DMS79 treated with DMSO at 0.1 percent for 48 hours (cell line): ENCODE data around the gene ATP4A.

Experiments used
- DNase-seq: peaks from one replicate; lab custom pipeline; 2025; lab: John Stamatoyannopoulos, UW

ATP4A gene

DNA sequence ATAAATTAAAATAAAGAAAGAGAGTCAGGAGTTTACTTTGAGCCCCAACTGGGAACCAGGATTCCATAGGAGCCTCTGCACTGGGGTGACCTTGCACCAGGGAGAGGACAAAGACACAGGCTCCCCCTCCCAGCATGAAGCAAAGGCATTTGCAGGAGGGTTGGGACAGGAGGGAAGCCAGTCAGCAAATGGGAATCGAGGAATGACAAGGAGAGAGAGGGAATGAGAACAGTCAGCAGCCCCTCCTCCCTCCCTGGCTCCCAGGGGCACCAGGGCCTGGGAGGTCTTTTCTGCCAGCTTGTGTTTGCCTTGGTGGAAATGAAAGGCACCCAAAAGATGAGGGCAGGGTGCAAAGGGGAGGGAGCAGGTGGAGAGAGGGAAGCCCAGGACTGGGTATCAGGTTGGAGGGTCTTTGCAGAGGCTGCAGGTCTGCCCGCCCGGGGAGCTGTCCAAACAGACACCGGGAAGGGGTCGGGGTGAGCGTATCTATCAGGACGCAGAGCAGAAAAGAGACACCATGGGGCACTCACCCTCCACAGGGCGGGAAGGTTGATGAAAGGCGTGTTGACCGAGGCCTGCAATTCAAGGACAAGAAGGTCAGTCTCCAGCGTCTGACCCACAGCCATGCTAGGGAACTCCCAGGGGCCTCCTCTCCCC lies 39.1 kb downstream of the ATP4A start:
- DNase-seq = no peak

DNA sequence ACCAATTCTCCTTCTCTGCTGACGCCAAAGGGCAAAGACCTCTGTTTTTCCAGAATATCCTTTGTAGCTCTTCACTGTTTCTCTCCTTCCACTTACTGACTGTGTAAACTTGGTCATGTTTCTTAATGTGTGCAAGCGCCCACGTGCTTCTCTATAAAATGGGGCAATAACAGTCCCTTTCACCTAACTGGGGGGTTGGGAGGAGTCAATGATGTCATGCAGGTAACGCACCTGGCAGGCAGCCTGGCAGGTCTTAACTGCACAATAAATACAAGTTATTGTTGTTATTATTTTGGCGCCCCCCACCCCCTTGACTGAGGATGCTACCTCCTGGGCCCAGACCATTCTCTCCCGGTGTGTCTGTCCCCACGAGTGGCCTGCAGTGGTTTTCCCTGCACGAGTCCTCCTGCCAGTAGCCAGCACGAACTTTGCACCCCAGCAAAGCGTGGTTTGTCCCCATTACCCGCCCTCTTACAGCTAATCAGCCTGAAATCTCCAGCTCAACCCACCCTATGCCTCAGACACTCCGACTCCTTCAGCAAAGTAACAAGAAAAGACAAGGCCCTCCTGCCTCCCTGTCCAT lies 40.6 kb downstream of the ATP4A start:
- no peak for DNase-seq

- DNase-seq = no peak
These were observed 42.2 kb downstream of the ATP4A start for GRCh38 chr19:35521124-35521743.

- peak; percentile 3 for DNase-seq
These were observed 44.2 kb downstream of the ATP4A start for GRCh38 chr19:35519291-35519690.

DNA sequence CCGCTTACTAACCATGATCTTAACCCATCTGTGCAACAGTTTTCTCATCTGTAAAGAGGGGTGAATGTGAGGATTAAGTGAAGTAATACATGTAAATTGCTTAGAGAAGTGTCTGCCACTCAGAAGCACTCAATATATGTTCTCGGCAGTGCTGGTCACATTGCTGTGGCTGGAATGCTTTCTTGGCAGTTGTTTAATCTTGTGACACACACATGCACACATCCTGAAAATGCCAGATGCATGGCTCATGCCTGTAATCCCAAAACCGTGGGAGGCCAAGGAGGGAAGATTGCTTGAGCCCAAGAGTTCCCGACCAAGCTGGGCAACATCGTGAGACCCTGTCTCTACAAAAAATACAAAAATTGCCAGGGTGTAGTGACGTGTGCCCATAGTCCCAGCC lies 45.1 kb downstream of the ATP4A start:
- DNase-seq = no peak

DNA sequence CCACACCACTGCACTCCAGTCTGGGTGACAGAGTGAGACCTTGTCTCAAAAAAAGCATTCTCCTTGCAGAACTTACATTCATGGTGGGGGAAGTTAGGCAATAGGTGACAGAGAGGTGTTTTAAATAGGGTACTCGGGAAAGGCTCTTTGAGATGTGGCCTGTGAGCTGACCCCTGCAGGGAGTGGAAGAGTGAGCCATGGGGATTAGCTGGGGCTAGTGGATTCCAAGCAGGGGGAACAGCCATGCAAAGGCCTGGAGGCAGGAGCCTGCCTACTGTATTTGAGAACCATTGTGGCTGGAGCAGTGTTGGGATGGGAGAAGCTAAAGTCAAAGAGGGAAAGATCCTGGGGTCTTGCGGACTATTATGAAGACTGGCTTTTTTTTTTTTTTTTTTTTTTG lies 46.1 kb downstream of the ATP4A start:
- DNase-seq = no peak

DNA sequence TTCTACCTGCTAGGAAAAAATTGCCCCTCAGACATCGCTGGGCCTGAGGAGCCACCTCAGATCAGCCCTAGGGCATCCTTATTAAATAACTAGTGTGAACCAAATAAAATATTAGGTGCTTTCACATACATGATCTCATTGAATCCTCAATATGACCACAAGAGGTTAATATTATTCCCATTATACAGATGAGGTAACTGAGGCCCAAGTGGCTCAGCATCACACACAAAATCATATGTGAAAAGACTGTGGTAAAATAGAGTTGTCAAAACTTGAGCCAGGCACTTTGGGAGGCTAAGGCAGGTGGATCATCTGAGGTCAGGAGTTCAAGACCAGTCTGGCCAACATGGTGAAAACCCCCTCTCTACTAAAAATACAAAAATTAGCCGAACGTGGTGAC lies 47.1 kb downstream of the ATP4A start:
- DNase-seq = no peak

GRCh38 chr19:35514282-35514809 lies 49.1 kb downstream of the ATP4A start:
- DNase-seq = no peak

GRCh38 chr19:35513628-35514281 lies 49.7 kb downstream of the ATP4A start, which contains the start of gene DMKN:
DMKN (minus strand) TSS chr19:35513649; CDS start chr19:35513475, 174 bp downstream.
- no peak for DNase-seq

DNA sequence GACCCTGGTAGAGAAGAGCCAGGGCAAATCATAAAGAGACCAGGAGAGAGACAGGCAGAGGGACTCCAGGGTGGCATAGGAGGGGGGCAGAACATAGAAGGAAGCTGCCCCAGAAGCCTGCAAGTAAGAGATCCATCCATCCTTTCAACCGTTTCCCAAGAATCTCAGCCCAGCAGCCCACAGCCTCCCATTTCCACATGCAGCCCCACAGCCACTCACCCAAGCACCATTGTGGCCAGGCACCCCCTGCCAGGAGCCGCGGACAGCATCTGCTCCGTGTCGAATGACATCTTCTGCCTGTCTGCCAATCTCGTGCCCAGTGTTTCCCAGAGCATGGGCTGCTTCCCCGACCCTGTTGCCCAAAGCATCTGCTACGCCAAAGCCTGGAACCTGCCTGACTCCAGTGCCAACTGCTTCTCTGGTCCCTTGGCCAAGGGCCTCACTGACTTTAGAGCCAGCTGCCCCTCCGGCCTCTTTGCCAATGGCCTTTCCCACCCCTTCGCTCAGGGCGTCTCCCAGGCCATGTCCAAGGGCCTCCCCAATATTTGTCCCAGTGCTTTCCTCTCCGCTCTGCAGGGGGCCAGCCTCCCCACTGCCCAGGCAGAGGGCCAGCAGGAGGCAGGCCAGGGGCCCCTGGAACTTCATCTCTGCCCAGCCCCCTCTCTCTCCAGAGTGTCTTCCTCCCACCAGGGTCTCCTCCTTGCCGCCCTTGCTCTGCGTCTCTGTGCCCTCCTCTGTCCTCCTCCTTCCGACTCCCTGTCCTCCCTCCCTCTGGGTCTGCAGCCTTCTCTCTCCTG lies 50.4 kb downstream of the ATP4A start:
- no peak for DNase-seq

DNA sequence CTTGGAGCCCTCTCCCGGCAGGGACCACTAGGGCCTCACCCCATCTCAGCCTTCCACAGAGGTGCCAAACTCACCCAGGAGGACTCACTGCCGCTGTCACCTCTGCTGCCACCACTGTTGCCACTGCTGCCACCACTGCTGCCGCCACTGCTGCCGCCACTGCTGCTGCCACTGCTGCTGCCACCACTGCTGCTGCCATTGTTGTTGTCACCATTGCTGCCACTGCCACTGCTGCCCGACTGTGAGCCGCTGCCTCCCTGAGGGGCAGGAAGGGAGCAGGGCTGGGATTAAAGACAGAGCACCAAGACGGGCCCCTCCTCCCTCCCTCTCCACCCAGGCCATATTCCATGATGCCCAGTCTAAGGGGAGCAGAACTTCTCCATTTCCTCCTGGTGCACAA lies 52.1 kb downstream of the ATP4A start:
- DNase-seq = no peak

DNA sequence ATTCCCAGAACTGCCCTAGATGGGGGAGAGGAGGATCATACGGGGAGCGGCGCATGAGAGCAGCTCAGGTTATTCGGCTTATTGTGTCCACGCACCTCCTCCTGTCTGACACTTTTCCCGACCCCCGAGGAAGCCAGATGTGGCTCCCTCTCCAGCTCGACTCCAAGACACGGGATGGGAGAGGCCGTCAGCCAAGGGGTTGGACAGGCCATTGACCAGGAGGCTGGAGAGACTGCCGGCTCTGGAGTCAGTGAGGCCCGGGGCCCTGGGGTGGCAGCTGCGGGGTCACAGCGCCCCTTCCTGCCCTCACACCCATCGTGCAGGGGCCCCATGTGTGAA lies 52.9 kb downstream of the ATP4A start:
- no peak for DNase-seq

DNA sequence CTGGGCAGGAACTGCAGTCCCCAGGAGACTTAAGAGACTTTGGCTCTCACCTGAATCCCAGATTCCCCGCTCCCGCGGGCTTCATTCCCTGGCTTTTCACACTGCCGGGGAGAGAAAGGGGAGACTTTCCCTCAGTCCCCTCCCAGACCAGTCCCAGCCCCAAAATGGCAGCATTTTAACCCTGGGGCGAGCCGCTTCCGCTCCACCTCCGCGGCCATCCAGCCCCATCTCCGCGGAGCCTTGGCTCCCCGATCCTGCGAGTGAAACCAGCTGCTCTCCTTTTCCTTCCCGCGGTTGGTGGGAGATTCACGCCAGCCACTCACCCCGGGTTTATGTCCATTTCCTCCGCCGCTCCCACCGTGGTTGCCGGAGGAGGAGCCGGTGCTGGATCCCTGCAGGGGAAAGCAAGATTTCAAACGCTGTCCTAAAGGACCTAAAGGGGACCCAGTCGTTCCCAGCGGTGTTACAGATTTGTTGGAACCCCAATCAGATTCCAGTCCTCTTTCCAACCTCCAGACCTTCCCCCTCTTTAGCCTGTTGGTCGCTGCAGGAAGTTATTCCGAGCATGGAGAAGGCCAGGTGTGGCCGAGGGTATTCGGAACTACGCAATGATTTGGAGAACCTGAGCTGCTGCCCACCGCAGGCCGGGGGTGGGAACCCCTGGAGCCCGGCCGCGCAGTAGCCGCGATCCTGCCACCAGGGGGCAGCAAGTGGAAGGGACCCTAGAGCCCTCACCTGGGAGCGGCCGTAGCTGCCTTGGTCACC lies 53.4 kb downstream of the ATP4A start:
- DNase-seq = peak; percentile 83

GRCh38 chr19:35509018-35509652 lies 54.3 kb downstream of the ATP4A start:
- peak; percentile 51 for DNase-seq

DNA sequence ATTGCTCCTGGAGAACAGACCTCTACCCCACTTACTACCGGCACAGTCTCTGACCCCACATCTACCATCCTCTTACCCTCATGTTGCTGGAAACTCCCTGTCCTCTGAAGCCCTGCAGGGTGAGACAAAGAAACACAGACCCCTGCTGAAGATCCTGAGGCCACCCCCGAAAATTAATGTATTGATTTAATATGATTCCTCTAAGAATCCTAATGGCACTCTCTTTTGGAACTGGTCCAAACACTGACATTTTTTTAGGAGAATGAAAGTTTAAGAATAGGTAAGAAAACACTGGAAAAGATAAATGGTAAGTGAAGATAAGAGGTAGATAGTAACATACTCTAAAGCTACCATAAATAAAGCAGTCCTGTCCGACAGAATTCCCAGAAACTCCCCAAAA lies 55.3 kb downstream of the ATP4A start:
- DNase-seq = no peak

GRCh38 chr19:35507561-35507960 lies 55.9 kb downstream of the ATP4A start:
- no peak for DNase-seq

GRCh38 chr19:35506011-35506410 lies 57.4 kb downstream of the ATP4A start:
- DNase-seq = no peak

DNA sequence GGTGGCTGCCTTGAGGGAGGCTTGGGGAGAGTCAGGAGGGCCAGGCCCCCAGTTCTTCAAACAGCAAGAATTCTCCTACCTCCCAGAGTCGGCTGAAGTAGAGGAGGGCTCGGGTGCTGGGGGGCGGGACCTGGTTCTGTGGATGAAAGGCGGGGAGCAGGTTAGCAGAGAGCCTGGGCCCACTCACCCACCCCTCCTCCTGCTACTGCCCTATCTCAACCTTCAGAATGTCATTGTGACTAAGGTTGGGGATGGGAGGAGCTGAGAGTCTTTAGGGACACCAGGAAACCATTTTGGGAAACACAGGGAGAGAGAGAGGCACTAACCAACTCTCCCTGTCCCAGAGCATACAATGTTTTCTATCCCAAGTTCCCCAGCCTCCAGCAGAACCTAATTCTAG lies 60.7 kb downstream of the ATP4A start:
- DNase-seq = no peak

- DNase-seq = no peak
These were observed 61.8 kb downstream of the ATP4A start for GRCh38 chr19:35501684-35502083.

- no peak for DNase-seq
These were observed 62.8 kb downstream of the ATP4A start for GRCh38 chr19:35500611-35501010.
